Measurements from ENCODE around the gene TSPAN16.

Gene TSPAN16

DNA sequence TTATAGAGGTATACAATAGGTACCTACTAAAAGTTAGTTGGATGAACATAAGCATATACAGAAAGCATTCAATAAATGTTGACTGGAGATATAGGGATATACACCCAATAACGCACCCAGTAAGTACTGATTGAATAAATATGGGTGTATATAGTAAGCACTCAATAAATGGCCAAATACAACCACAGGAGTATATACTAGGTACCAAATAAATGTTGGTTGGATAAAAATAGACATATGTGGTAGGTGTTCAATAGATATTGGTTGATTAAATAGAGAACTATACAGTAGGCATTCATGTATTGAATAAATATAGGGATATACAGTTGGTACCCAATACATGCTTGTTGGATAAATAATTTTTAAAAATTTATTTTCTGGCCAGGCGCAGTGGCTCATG, 47.1 kb upstream of the TSPAN16 start:
- Histone ChIP-seq H3K36me3 (ENCODE audit: insufficient read depth, low read length) (peaks cover 12% of the 10 kb centered on the region), H3K4me1 (ENCODE audit: insufficient read depth, low read length, severe bottlenecking) (no peaks in the 10 kb centered on the region), H3K9me2 (ENCODE audit: low read depth, low read length) (no peaks in the 10 kb centered on the region), H3K9me3 (ENCODE audit: low read length) (no peaks in the 10 kb centered on the region), H2AFZ (ENCODE audit: low read length) (no peak overlapping the region), H3K79me2 (ENCODE audit: insufficient read depth, low read length) (no peaks in the 10 kb centered on the region), H4K20me1 (ENCODE audit: insufficient read depth, low read length) (no peaks in the 10 kb centered on the region), H3K4me3 (ENCODE audit: low read depth, low read length, poor library complexity, severe bottlenecking) (no peak overlapping the region), H3F3A (ENCODE audit: insufficient read depth, low read length) (no peaks in the 10 kb centered on the region), H3K9ac (ENCODE audit: low read length) (no peak overlapping the region), H3K27ac (ENCODE audit: low read depth, low read length, poor library complexity, severe bottlenecking) (no peak overlapping the region), H3K27me3 (ENCODE audit: insufficient read depth, low read length) (no peaks in the 10 kb centered on the region), H3K4me2 (ENCODE audit: low read length) (no peak overlapping the region)
- no peak for TF ChIP-seq EZH2 (IDR thresholded peaks at IDR 0.05; ENCODE audit: borderline replicate concordance, low read length)
- TF ChIP-seq, protein P1, sequence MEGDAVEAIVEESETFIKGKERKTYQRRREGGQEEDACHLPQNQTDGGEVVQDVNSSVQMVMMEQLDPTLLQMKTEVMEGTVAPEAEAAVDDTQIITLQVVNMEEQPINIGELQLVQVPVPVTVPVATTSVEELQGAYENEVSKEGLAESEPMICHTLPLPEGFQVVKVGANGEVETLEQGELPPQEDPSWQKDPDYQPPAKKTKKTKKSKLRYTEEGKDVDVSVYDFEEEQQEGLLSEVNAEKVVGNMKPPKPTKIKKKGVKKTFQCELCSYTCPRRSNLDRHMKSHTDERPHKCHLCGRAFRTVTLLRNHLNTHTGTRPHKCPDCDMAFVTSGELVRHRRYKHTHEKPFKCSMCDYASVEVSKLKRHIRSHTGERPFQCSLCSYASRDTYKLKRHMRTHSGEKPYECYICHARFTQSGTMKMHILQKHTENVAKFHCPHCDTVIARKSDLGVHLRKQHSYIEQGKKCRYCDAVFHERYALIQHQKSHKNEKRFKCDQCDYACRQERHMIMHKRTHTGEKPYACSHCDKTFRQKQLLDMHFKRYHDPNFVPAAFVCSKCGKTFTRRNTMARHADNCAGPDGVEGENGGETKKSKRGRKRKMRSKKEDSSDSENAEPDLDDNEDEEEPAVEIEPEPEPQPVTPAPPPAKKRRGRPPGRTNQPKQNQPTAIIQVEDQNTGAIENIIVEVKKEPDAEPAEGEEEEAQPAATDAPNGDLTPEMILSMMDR (IDR thresholded peaks at IDR 0.05; ENCODE audit: low read length): no peak

DNA sequence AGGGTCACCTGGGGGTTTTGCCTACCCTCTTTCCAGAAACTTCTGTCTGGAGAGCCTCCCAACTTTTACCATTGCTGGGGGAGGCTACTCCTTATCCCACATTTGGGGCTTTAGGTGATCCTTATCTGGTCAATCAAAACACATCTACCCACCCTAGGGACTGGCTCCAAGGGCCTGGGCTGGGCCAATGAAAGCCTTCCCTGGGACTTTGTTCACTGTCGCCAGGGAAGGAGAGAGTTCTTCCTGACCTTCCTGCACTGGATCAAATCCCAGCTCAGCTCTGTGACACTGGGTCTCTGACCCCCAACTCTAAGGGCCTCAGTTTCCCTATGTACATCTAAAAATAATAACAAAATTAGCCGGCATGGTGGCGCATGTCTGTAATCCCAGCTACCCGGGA, 44.7 kb upstream of the TSPAN16 start:
- Histone ChIP-seq H3K9me2 (ENCODE audit: low read depth, low read length) (no peaks in the 10 kb centered on the region), H3K9ac (ENCODE audit: low read length) (no peak overlapping the region), H3K9me3 (ENCODE audit: low read length) (no peaks in the 10 kb centered on the region), H2AFZ (ENCODE audit: low read length) (no peak overlapping the region), H3F3A (ENCODE audit: insufficient read depth, low read length) (no peaks in the 10 kb centered on the region), H3K27ac (ENCODE audit: low read depth, low read length, poor library complexity, severe bottlenecking) (no peak overlapping the region), H3K4me1 (ENCODE audit: insufficient read depth, low read length, severe bottlenecking) (no peaks in the 10 kb centered on the region), H3K4me2 (ENCODE audit: low read length) (no peak overlapping the region), H3K79me2 (ENCODE audit: insufficient read depth, low read length) (no peaks in the 10 kb centered on the region), H4K20me1 (ENCODE audit: insufficient read depth, low read length) (no peaks in the 10 kb centered on the region), H3K4me3 (ENCODE audit: low read depth, low read length, poor library complexity, severe bottlenecking) (no peak overlapping the region), H3K36me3 (ENCODE audit: insufficient read depth, low read length) (peaks cover 12% of the 10 kb centered on the region), H3K27me3 (ENCODE audit: insufficient read depth, low read length) (no peaks in the 10 kb centered on the region)
- TF ChIP-seq EZH2 (IDR thresholded peaks at IDR 0.05; ENCODE audit: borderline replicate concordance, low read length): no peak
- TF ChIP-seq, protein P1 (IDR thresholded peaks at IDR 0.05; ENCODE audit: low read length): no peak

DNA sequence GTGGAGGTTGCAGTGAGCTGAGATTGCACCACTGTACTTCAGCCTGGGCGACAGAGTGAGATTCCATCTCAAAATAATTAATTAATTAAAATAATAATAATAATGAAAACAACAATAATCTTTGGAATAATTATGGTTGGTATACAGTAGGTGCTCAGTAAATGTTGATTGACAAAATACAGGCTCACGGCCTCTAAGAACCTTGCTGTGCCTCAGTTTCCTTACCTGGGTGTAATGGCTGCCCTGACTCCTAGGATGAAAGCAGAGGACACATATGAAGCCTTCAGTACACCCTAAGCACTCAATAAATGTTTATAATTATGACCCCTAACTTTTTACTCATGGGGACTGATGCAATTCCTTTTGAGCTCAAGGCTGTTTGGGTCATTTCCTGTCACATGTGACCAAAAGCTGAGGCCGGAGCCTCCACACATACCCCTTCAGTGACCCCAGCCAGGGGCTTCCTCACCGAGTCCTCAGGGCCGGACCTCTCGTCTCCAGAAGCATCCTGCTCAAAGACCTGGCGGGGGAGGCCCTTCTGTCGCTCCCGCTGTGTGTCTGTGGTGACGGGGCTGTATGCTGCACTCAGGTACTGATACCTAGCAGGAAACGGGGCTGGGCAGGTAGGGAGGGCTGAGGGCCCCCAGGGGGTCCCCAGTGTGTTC, 44.2 kb upstream of the TSPAN16 start:
- Histone ChIP-seq H3K9ac (ENCODE audit: low read length) (no peak overlapping the region), H3K36me3 (ENCODE audit: insufficient read depth, low read length) (peaks cover 12% of the 10 kb centered on the region), H3F3A (ENCODE audit: insufficient read depth, low read length) (no peaks in the 10 kb centered on the region), H2AFZ (ENCODE audit: low read length) (no peak overlapping the region), H3K4me1 (ENCODE audit: insufficient read depth, low read length, severe bottlenecking) (no peaks in the 10 kb centered on the region), H3K4me3 (ENCODE audit: low read depth, low read length, poor library complexity, severe bottlenecking) (no peak overlapping the region), H4K20me1 (ENCODE audit: insufficient read depth, low read length) (no peaks in the 10 kb centered on the region), H3K27ac (ENCODE audit: low read depth, low read length, poor library complexity, severe bottlenecking) (no peak overlapping the region), H3K9me2 (ENCODE audit: low read depth, low read length) (no peaks in the 10 kb centered on the region), H3K4me2 (ENCODE audit: low read length) (no peak overlapping the region), H3K27me3 (ENCODE audit: insufficient read depth, low read length) (no peaks in the 10 kb centered on the region), H3K79me2 (ENCODE audit: insufficient read depth, low read length) (no peaks in the 10 kb centered on the region), H3K9me3 (ENCODE audit: low read length) (no peaks in the 10 kb centered on the region)
- TF ChIP-seq, protein P1 (IDR thresholded peaks at IDR 0.05; ENCODE audit: low read length): no peak
- TF ChIP-seq EZH2 (IDR thresholded peaks at IDR 0.05; ENCODE audit: borderline replicate concordance, low read length): no peak
